K562 (cell line): ENCODE data around the gene ETHE1. TPM values are rescaled to one million over a fixed set of nuclear protein-coding genes. Genes with fewer than 3 reads are reported as not detected.
A peak's percentile ranks its signal among the peaks of the same experiment; 100 is the strongest.

ENCODE experiments used
- ATAC-seq: fragments of 200-7000 bp; cut with Tn5 transposase; 3 replicates; pipeline ENCODE4 v1.9.1; 2020; ENCODE audit warnings: moderate library complexity
- BruUV-seq: library from RNA; stranded (reverse); fragments of 400-500 nt; replicated peaks from 2 replicates; lab custom pipeline; 2021; lab: Mats Ljungman, UMichigan
- CTCF ChIA-PET: fragments of 300-600 bp; formaldehyde crosslinking; extraction: SDS; loops from one replicate; lab custom pipeline; 2021; ENCODE audit warnings: low intra/inter-chr PET ratio; lab: Yijun Ruan, JAX
- POLR2A ChIA-PET: fragments of 300-600, 350-650 bp; sonication (Branson Sonifier 250); formaldehyde crosslinking; extraction: SDS; loops from one replicate; lab custom pipeline; 2021; ENCODE audit warnings: antibody characterized with exemption, inconsistent platforms; lab: Yijun Ruan, JAX
- DNase-seq, 4 experiments: peaks; one replicate each; pipeline versions ENCODE4 v3.0.0 to v3.0.0-alpha.2; 2011 to 2018; ENCODE audit warnings: low spot score in 3 of 4, mixed read lengths in 3 of 4; ENCODE audit errors: extremely low read depth in 1 of 4
- FAIRE-seq: peaks from 2 replicates; lab custom pipeline; 2011; peaks lifted over from hg19 to GRCh38; lab: Jason Lieb, UNC
- H2AFZ ChIP-seq: 2 replicates; pipeline ENCODE4 v1.6.0; 2011; ENCODE audit warnings: low read depth, low read length, control low read depth, inconsistent platforms
- H3K27ac ChIP-seq: fragments of 200-600 bp; 3 replicates; pipeline ENCODE4 v1.8.0; 2011; ENCODE audit warnings: low read depth, mild to moderate bottlenecking, control low read depth, inconsistent platforms, low read length, moderate library complexity, mixed read lengths; ENCODE audit errors: extremely low read depth
- H3K27me3 ChIP-seq, 2 experiments: fragments of 300-600 bp in 1 of 2; 2 replicates in 1 of 2; 3 replicates in 1 of 2; pipeline versions ENCODE4 v1.6.0 to v1.8.0; 2011; ENCODE audit warnings: inconsistent platforms in 2 of 2, low read length in 2 of 2, mild to moderate bottlenecking in 1 of 2, mixed read lengths in 1 of 2, moderate library complexity in 1 of 2; ENCODE audit not compliant: control insufficient read depth in 2 of 2, insufficient read depth in 2 of 2
- H3K36me3 ChIP-seq: fragments of 300-600 bp; 3 replicates; pipeline ENCODE4 v1.8.0; 2011; ENCODE audit warnings: mild to moderate bottlenecking, low read length, inconsistent platforms; ENCODE audit not compliant: control insufficient read depth, insufficient read depth
- H3K4me1 ChIP-seq, 2 experiments: fragments of 200-600 bp in 1 of 2; replicated peaks in 1 of 2; 2 replicates in 1 of 2; 3 replicates in 1 of 2; pipeline versions ENCODE4 v1.5.1 to v1.8.0; 2011; ENCODE audit warnings: inconsistent platforms in 2 of 2, low read length in 2 of 2, mild to moderate bottlenecking in 1 of 2, mixed read lengths in 1 of 2, moderate library complexity in 1 of 2; ENCODE audit not compliant: control insufficient read depth in 2 of 2, insufficient read depth in 2 of 2
- H3K4me2 ChIP-seq: 2 replicates; pipeline ENCODE4 v1.6.1; 2011; ENCODE audit warnings: low read length, control low read depth, inconsistent platforms, mixed read lengths; ENCODE audit not compliant: insufficient read depth
- H3K4me3 ChIP-seq: fragments of 200-600 bp; sonication (generic), shearing (Covaris generic); 2 replicates; pipeline ENCODE4 v1.5.1; 2016; ENCODE audit warnings: control low read depth, inconsistent platforms
- H3K79me2 ChIP-seq: fragments of 200-600 bp; 3 replicates; pipeline ENCODE4 v1.8.0; 2011; ENCODE audit warnings: low read length, inconsistent platforms; ENCODE audit not compliant: control insufficient read depth, insufficient read depth
- H3K9ac ChIP-seq, 2 experiments: 2 replicates each; pipeline versions ENCODE4 v1.6.0 to v1.6.1; 2011; ENCODE audit warnings: low read depth in 2 of 2, low read length in 2 of 2, control low read depth in 1 of 2, inconsistent platforms in 1 of 2, mild to moderate bottlenecking in 1 of 2, mixed read lengths in 1 of 2; ENCODE audit not compliant: insufficient read depth in 1 of 2
- H3K9me1 ChIP-seq: one replicate; pipeline ENCODE4 v1.6.0; 2011; ENCODE audit warnings: inconsistent platforms, mild to moderate bottlenecking, low read length, moderate library complexity; ENCODE audit not compliant: control insufficient read depth, insufficient read depth
- H3K9me3 ChIP-seq: replicated peaks from 2 replicates; pipeline ENCODE4 v1.5.1; 2011; ENCODE audit warnings: low read depth, low read length, inconsistent platforms; ENCODE audit not compliant: control insufficient read depth, insufficient read depth
- H4K20me1 ChIP-seq: replicated peaks from 2 replicates; pipeline ENCODE4 v1.6.1; 2011; ENCODE audit warnings: low read length, inconsistent platforms, mixed read lengths; ENCODE audit not compliant: control insufficient read depth, insufficient read depth
- ATF7 ChIP-seq: fragments of 450-650 bp; IDR thresholded peaks from 2 replicates; pipeline ENCODE4 v1.7.1; 2014; ENCODE audit warnings: mild to moderate bottlenecking, moderate library complexity
- CEBPG ChIP-seq, 3 experiments: fragments of 200-800 bp in 1 of 3; sonication (Bioruptor generic) in 1 of 3; sonication (generic) in 1 of 3; formaldehyde crosslinking in 1 of 3; IDR thresholded peaks in 2 of 3; conservative IDR thresholded peaks in 1 of 3; 2 replicates each; pipeline versions ENCODE4 v1.6.1 to v1.8.0; 2016 to 2022; ENCODE audit warnings: missing compliant biosample characterization in 2 of 3, missing genetic modification characterization in 2 of 3, mild to moderate bottlenecking in 1 of 3, missing genetic modification reagents in 1 of 3
- CREM ChIP-seq: IDR thresholded peaks from 2 replicates; pipeline ENCODE4 v1.6.1; 2014; ENCODE audit warnings: antibody characterized with exemption, low read depth
- ETV1 ChIP-seq: fragments of 450-650 bp; conservative IDR thresholded peaks from 2 replicates; pipeline ENCODE4 v1.6.1; 2016; ENCODE audit warnings: missing genetic modification characterization, control low read depth, low read depth, missing compliant biosample characterization
- GABPA ChIP-seq: fragments of 200-800 bp; sonication (Bioruptor generic); conservative IDR thresholded peaks from 2 replicates; pipeline ENCODE4 v1.6.1; 2016; ENCODE audit warnings: low read depth, missing genetic modification characterization, missing compliant biosample characterization
- HDAC2 ChIP-seq: fragments of 450-650 bp; IDR thresholded peaks from 2 replicates; pipeline ENCODE4 v1.6.1; 2016; ENCODE audit warnings: mild to moderate bottlenecking
- MEIS2 ChIP-seq: fragments of 450-650 bp; IDR thresholded peaks from 2 replicates; pipeline ENCODE4 v1.6.1; 2014; ENCODE audit warnings: mild to moderate bottlenecking; ENCODE audit not compliant: partially characterized antibody
- NFIC ChIP-seq: fragments of 450-650 bp; IDR thresholded peaks from 2 replicates; pipeline ENCODE4 v1.6.1; 2017; ENCODE audit warnings: mild to moderate bottlenecking, inconsistent platforms
- NRF1 ChIP-seq, 2 experiments: fragments of 450-650 bp; IDR thresholded peaks in 1 of 2; conservative IDR thresholded peaks in 1 of 2; 2 replicates each; pipeline ENCODE4 v1.6.1; 2014; ENCODE audit warnings: mild to moderate bottlenecking in 2 of 2
- POLR3G ChIP-seq: IDR thresholded peaks from 2 replicates; pipeline ENCODE4 v1.6.1; 2011; ENCODE audit not compliant: insufficient read length, insufficient replicate concordance; ENCODE audit errors: extremely low read depth
- RBM39 ChIP-seq: fragments of 200-400 bp; formaldehyde crosslinking; optimal IDR thresholded peaks from 2 replicates; pipeline ENCODE3; 2018; ENCODE audit warnings: low read depth, low read length
- SIRT6 ChIP-seq: IDR thresholded peaks from one replicate; pipeline ENCODE4 v1.6.1; 2012; ENCODE audit warnings: low read depth, mild to moderate bottlenecking, control low read depth, inconsistent platforms, low read length, moderate library complexity
- ZFP1 ChIP-seq: fragments of 450-650 bp; formaldehyde crosslinking; IDR thresholded peaks from 2 replicates; pipeline ENCODE4 v1.4.0; 2020; ENCODE audit warnings: mild to moderate bottlenecking, mixed read lengths
- ZNF699 ChIP-seq: fragments of 250-450 bp; sonication (Bioruptor Pico); IDR thresholded peaks from 2 replicates; pipeline ENCODE4 v1.8.0; 2021; ENCODE audit warnings: mild to moderate bottlenecking, moderate library complexity; ENCODE audit not compliant: insufficient replicate concordance
- WGBS: fragments of 100-300 bp; shearing (Covaris generic); methylation state at CpG from one replicate; pipeline ENCODE4 v1.1.6; 2016; ENCODE audit warnings: low coverage, mixed read lengths; ENCODE audit not compliant: insufficient coverage; ENCODE audit errors: missing lambda C conversion rate; 5-methylcytosine and 5-hydroxymethylcytosine counted together
- in situ Hi-C: fragments of 300-500 bp; cut with MboI; formaldehyde crosslinking; loops from 4 replicates; pipeline ENCODE4 v1.15.0; 2018; ENCODE audit warnings: inconsistent platforms, mixed read lengths
- intact Hi-C: fragments of 100-400 bp; cut with micrococcal nuclease; formaldehyde crosslinking; loops from 2 replicates; pipeline ENCODE4 v1.14.2; 2022
- polyA plus RNA-seq, 8 experiments: library from polyadenylated mRNA; depleted of rRNA in 4 of 8; stranded (reverse) in 5 of 8; unstranded in 3 of 8; fragments of >200 nt; fragmentation: Nextera tagmentation in 2 of 8; fragmentation: Illumina TruSeq in 1 of 8; extraction: Ambion mirVana in 2 of 8; extraction: Trizol in 1 of 8; gene quantifications; 2 replicates each; pipeline versions ENCODE4 v1.2.1 to v1.2.3, GENCODE V29; 2011 to 2014; ENCODE audit warnings: inconsistent platforms in 1 of 8, missing spikeins in 1 of 8
- total RNA-seq, 7 experiments: library from RNA; depleted of rRNA in 6 of 7; stranded (reverse); fragments of >200 nt in 6 of 7; fragmentation: Illumina TruSeq in 2 of 7; extraction: Trizol in 2 of 7; gene quantifications; 2 replicates each; pipeline versions ENCODE4 v1.2.1 to v1.2.3, GENCODE V29; 2011 to 2021; ENCODE audit warnings: low replicate concordance in 1 of 7
- TF ChIP-seq, protein P1 (sequence below): fragments of 450-650 bp; IDR thresholded peaks from 2 replicates; pipeline ENCODE4 v1.6.1; 2016; ENCODE audit warnings: borderline replicate concordance
- TF ChIP-seq, protein P2 (sequence below): sonication (generic); IDR thresholded peaks from 2 replicates; pipeline ENCODE4 v1.6.1; 2016

The ETHE1 gene
- total and polyA plus RNA-seq, 9 of the 15 experiments (the other 6 are each of a cell fraction or from before 2014, with no cell fraction given), result 2.9 to 21.0 (median 10.2) TPM

DNA sequence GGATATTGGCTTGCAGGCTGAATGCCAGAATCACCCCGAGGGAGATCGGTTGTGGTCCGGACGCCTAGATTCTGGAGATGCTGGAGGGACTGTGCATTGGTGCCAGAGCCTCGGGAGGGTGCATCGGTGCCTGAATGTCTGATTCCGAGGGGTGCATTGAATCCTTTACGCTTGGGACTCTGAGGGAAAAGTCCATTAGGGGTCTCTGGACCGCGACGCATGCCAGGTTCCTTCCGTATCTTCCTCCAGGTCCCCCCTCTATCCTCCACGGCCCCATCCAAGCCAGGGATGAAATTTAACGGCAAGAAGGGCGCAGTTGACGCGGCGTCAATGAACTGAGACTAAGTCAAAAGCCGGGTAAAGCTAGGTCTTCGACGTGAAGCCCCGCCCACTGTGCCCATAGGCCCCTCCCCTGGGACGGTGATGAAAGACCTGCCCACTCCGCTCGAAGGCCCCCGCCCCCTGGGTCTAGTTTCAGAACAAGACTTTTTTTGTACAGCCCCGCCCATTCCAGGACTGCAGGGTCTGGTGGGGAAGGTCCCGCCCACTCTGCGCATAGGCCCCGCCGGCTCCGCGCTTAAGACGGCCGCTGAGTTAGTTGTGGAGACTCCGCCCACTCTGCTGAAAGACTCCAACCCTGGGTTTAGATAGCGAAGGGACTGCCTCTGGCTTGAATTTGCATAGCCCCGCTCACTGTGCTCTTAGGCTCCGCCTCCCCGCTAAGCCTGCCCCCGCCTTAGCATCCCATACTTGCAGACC lies 6.7 kb upstream of the ETHE1 start:
- Histone ChIP-seq H3K4me1 (peaks cover 5 to 35% of the 10 kb centered on the region in 2 experiments), H3K27me3 (no peaks in the 10 kb centered on the region), H3K9ac (peak overlapping the region; percentile 52 to 86), H4K20me1 (no peaks in the 10 kb centered on the region; the same call in 1 of the 2 replicates), H3K27ac (peak overlapping the region; percentile 59), H3K9me1 (no peaks in the 10 kb centered on the region), H3K36me3 (peaks cover 10% of the 10 kb centered on the region; the same call in 2 of the 3 replicates), H3K79me2 (no peaks in the 10 kb centered on the region), H2AFZ (peak overlapping the region; percentile 93), H3K4me2 (peak overlapping the region; percentile 99), H3K4me3 (peak overlapping the region; percentile 45), H3K9me3 (no peaks in the 10 kb centered on the region)
- no TSS peak for BruUV-seq
- peak; percentile 98 to 100 (median 99) for DNase-seq
- POLR2A ChIA-PET, result interaction anchor here (0.6 to 1.4 kb wide), 8 partner anchors 8 to 175 kb away, joined by 3 to 5 read pairs (median 4); no protein-coding TSS in a partner anchor
- in situ Hi-C loops, result no loop called here
- CTCF ChIA-PET, result interaction anchor here (0.6 kb wide), 1 partner anchor 97 kb away, joined by 3 read pairs; no protein-coding TSS in a partner anchor
- peak; percentile 96 for ATAC-seq
- intact Hi-C loops, result loop anchor here (10.0 kb wide), 1 partner anchor 131 kb away; no protein-coding TSS in a partner anchor
- FAIRE-seq, result peak; percentile 100
- under 1% methylated on average over 40 of the region's 41 CpGs for WGBS
- TF ChIP-seq NRF1 (conservative IDR thresholded peaks at IDR 0.05 in 1 of 2, IDR thresholded peaks at IDR 0.05 in 1 of 2) (peak; percentile 91 to 93), NFIC (peak; percentile 57), ETV1 (tag) (no peak), MEIS2 (peak; percentile 84), ATF7 (peak; percentile 66), GABPA (tag) (no peak; the same call in 1 of the 2 replicates), HDAC2 (peak; percentile 15; the same call in 1 of the 2 replicates), SIRT6 (no peak), RBM39 (no peak), ZNF699 (CRISPR knock-in tag) (no peak), CEBPG (CRISPR knock-in tag; IDR thresholded peaks at IDR 0.05) (peak; percentile 81), CEBPG (tag; conservative IDR thresholded peaks at IDR 0.05 in 1 of 2, IDR thresholded peaks at IDR 0.05 in 1 of 2) (peak; percentile 76 to 86), CREM (0 out of 2 replicates have a peak, but pooled peaks have one; percentile 23), ZFP1 (CRISPR knock-in tag) (no peak), POLR3G (no peak)
- TF ChIP-seq, protein P1, sequence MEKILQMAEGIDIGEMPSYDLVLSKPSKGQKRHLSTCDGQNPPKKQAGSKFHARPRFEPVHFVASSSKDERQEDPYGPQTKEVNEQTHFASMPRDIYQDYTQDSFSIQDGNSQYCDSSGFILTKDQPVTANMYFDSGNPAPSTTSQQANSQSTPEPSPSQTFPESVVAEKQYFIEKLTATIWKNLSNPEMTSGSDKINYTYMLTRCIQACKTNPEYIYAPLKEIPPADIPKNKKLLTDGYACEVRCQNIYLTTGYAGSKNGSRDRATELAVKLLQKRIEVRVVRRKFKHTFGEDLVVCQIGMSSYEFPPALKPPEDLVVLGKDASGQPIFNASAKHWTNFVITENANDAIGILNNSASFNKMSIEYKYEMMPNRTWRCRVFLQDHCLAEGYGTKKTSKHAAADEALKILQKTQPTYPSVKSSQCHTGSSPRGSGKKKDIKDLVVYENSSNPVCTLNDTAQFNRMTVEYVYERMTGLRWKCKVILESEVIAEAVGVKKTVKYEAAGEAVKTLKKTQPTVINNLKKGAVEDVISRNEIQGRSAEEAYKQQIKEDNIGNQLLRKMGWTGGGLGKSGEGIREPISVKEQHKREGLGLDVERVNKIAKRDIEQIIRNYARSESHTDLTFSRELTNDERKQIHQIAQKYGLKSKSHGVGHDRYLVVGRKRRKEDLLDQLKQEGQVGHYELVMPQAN, result peak; percentile 33; the same call in 1 of the 2 replicates
- TF ChIP-seq, protein P2, sequence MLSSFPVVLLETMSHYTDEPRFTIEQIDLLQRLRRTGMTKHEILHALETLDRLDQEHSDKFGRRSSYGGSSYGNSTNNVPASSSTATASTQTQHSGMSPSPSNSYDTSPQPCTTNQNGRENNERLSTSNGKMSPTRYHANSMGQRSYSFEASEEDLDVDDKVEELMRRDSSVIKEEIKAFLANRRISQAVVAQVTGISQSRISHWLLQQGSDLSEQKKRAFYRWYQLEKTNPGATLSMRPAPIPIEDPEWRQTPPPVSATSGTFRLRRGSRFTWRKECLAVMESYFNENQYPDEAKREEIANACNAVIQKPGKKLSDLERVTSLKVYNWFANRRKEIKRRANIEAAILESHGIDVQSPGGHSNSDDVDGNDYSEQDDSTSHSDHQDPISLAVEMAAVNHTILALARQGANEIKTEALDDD, result peak; percentile 56; the same call in 1 of the 2 replicates
